Parathyroid adenoma (tissue), 2 donors: ENCODE data around the gene LIN7A.

Experiments used
- H2AFZ ChIP-seq: fragments of 300-600 bp; sonication (generic); one replicate; pipeline ENCODE4 v1.7.0; 2017; ENCODE audit warnings: antibody characterized with exemption, mild to moderate bottlenecking
- H3K27ac ChIP-seq: fragments of 300-600 bp; sonication (generic); one replicate; pipeline ENCODE4 v1.7.0; 2017
- H3K27me3 ChIP-seq: fragments of 300-600 bp; sonication (generic); one replicate; pipeline ENCODE4 v1.7.0; 2017; ENCODE audit warnings: low read length; ENCODE audit not compliant: control insufficient read depth, insufficient read depth
- H3K36me3 ChIP-seq: fragments of 300-600 bp; sonication (generic); one replicate; pipeline ENCODE4 v1.7.0; 2017; ENCODE audit warnings: low read length; ENCODE audit not compliant: control insufficient read depth, insufficient read depth
- H3K4me1 ChIP-seq: fragments of 300-600 bp; sonication (generic); one replicate; pipeline ENCODE4 v1.7.0; 2017; ENCODE audit warnings: control low read depth
- H3K4me2 ChIP-seq: fragments of 300-600 bp; sonication (generic); one replicate; pipeline ENCODE4 v1.7.0; 2017; ENCODE audit warnings: low read length
- H3K4me3 ChIP-seq: fragments of 300-600 bp; sonication (generic); one replicate; pipeline ENCODE4 v1.7.0; 2017; ENCODE audit warnings: low read depth, low read length
- H3K79me2 ChIP-seq: fragments of 300-600 bp; sonication (generic); one replicate; pipeline ENCODE4 v1.7.0; 2017; ENCODE audit warnings: control low read depth
- H3K9ac ChIP-seq: fragments of 300-600 bp; sonication (generic); one replicate; pipeline ENCODE4 v1.7.0; 2017; ENCODE audit warnings: mild to moderate bottlenecking
- H3K9me3 ChIP-seq: fragments of 300-600 bp; sonication (generic); one replicate; pipeline ENCODE4 v1.7.0; 2017; ENCODE audit warnings: low read length; ENCODE audit not compliant: control insufficient read depth
- TF ChIP-seq, protein P1 (sequence below): fragments of 300-600 bp; sonication (generic); IDR thresholded peaks from one replicate; pipeline ENCODE4 v1.7.0; 2017; ENCODE audit warnings: antibody characterized with exemption, mild to moderate bottlenecking
- donor health status: primary hyperparathyroidism.

The LIN7A gene

DNA sequence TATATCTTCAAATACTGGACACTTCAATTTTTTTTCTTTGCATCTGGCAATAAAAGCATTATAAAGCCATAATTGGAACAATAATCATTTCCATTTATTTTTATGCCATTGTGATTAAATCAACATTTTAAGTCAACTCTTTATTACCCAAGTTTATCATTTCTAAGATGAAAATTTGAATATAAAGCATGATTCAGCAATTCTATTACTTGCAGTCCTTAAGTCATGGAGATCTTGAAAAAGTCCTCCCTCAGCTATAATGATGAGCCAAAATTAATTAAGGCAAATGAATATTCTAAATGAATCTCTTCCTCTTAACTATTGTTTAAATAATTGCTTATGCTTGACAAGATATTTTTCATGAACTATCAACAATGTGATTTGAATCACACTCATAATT lies 65.7 kb downstream of the LIN7A start:
- no peak overlapping the region for H3K4me3 ChIP-seq
- H3K9me3 ChIP-seq, result no peaks in the 10 kb centered on the region
- H3K27ac ChIP-seq, result no peak overlapping the region
- TF ChIP-seq, protein P1, sequence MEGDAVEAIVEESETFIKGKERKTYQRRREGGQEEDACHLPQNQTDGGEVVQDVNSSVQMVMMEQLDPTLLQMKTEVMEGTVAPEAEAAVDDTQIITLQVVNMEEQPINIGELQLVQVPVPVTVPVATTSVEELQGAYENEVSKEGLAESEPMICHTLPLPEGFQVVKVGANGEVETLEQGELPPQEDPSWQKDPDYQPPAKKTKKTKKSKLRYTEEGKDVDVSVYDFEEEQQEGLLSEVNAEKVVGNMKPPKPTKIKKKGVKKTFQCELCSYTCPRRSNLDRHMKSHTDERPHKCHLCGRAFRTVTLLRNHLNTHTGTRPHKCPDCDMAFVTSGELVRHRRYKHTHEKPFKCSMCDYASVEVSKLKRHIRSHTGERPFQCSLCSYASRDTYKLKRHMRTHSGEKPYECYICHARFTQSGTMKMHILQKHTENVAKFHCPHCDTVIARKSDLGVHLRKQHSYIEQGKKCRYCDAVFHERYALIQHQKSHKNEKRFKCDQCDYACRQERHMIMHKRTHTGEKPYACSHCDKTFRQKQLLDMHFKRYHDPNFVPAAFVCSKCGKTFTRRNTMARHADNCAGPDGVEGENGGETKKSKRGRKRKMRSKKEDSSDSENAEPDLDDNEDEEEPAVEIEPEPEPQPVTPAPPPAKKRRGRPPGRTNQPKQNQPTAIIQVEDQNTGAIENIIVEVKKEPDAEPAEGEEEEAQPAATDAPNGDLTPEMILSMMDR, result no peak
- no peaks in the 10 kb centered on the region for H3K79me2 ChIP-seq
- no peaks in the 10 kb centered on the region for H3K36me3 ChIP-seq
- H2AFZ ChIP-seq, result no peak overlapping the region
- H3K9ac ChIP-seq, result no peak overlapping the region
- no peaks in the 10 kb centered on the region for H3K4me1 ChIP-seq
- no peaks in the 10 kb centered on the region for H3K27me3 ChIP-seq
- no peak overlapping the region for H3K4me2 ChIP-seq

DNA sequence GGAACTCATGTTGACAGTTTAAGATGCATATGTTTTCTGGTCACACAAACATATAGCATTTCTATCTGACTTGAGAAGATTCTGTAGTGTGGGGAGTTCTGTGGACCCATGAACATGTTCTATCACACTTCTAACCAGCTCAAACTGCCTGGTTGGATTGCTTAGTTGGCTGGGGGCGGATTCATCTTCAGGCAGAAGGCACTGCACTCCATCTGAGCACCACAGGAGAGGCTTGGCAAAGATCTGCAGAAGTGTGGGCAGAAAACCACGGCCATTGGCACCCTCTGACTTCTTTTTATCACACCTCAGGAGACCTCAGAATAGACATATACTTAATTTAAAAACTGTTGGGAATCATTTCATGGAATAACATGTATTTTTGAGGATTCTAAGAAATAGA lies 68.5 kb downstream of the LIN7A start:
- TF ChIP-seq, protein P1, result no peak
- no peak overlapping the region for H3K4me2 ChIP-seq

DNA sequence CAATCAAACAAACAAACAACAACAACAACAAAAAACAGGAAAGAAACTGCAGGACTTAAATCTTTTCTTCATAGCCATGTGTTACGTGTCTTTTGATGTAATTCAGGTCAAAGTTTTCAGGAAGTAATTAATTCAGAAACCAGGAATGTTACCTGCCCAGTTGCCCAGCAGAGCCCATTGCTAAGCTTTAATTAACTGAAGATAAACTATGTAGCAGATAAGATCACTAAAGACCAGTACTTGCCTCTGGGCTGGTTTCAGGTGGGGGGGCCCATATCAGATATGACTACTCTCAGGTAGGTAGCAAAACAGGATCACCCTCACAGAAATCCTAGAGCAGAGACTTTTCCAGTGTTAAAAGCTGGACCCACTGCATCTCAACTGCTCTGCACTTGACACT lies 69.2 kb downstream of the LIN7A start:
- Histone ChIP-seq H3K9ac (no peak overlapping the region), H3K4me2 (no peak overlapping the region), H3K4me1 (no peaks in the 10 kb centered on the region), H3K36me3 (no peaks in the 10 kb centered on the region), H3K9me3 (no peaks in the 10 kb centered on the region), H3K79me2 (no peaks in the 10 kb centered on the region), H2AFZ (no peak overlapping the region), H3K27ac (no peak overlapping the region), H3K4me3 (no peak overlapping the region), H3K27me3 (no peaks in the 10 kb centered on the region)
- TF ChIP-seq, protein P1, result no peak

More for the DNA sequence above, 68.5 kb downstream of the LIN7A start:
- Histone ChIP-seq H3K27me3 (no peaks in the 10 kb centered on the region), H2AFZ (no peak overlapping the region), H3K36me3 (no peaks in the 10 kb centered on the region), H3K79me2 (no peaks in the 10 kb centered on the region), H3K4me1 (no peaks in the 10 kb centered on the region), H3K9ac (no peak overlapping the region), H3K4me3 (no peak overlapping the region), H3K27ac (no peak overlapping the region), H3K9me3 (no peaks in the 10 kb centered on the region)

DNA sequence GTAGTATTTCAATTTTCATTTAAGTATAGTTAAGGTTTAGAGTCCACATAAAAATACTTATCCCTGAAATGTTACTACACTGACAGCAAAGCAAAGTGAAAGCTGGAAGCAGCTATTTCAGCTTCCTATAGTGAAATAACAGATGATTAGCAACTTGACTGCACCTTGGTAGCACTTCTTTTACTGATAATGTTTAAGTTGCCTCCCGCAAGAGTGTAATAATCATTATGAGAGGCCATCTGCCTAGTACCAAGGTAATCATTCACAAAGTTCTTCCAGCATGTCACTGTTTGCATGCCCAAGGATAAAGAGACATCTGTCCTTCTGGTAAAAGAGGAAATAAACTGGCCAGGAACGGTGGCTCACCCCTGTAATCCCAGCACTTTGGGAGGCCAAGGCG lies 69.8 kb downstream of the LIN7A start:
- H3K27ac ChIP-seq, result no peak overlapping the region
- H3K9me3 ChIP-seq, result no peaks in the 10 kb centered on the region
- no peak overlapping the region for H3K4me3 ChIP-seq
- H3K27me3 ChIP-seq, result no peaks in the 10 kb centered on the region
- H3K36me3 ChIP-seq, result no peaks in the 10 kb centered on the region
- H3K79me2 ChIP-seq, result no peaks in the 10 kb centered on the region
- no peaks in the 10 kb centered on the region for H3K4me1 ChIP-seq
- no peak overlapping the region for H3K9ac ChIP-seq
- TF ChIP-seq, protein P1, result no peak
- no peak overlapping the region for H3K4me2 ChIP-seq
- no peak overlapping the region for H2AFZ ChIP-seq

DNA sequence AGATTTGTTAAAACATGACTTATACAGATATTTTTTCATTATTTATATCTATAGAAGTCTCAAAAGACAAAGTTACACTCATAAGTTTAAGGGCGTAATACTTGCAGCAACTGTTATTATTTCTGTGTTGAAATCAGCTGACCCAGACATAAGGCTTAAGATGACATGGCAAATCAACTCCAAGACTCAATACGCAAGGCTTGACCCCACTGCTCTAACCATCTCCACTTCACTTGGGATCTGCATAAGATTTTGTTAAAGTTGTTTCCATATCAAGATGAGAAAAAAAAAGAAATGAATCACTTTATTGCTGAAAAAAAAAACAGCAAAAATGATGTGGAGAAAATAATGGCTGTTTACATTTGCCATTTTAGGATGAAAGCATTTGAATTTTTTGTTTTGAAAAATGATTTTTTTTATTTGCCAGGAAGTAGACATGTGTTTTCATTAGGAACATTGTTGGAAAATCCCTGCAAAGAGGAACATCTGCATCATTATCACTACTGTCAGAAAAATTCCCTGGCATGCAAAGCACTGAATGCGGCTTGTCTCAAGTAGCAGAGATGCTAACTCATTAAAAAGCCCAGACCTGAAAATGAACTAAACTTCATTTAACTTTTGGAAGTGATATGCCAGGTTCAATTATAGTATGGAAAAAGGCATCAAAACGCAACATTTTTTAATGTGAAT lies 73.5 kb downstream of the LIN7A start:
- no peak overlapping the region for H2AFZ ChIP-seq
- H3K4me3 ChIP-seq, result no peak overlapping the region
- no peaks in the 10 kb centered on the region for H3K79me2 ChIP-seq
- H3K9ac ChIP-seq, result no peak overlapping the region
- no peaks in the 10 kb centered on the region for H3K36me3 ChIP-seq
- no peak overlapping the region for H3K4me2 ChIP-seq
- no peaks in the 10 kb centered on the region for H3K9me3 ChIP-seq
- no peak overlapping the region for H3K27ac ChIP-seq
- TF ChIP-seq, protein P1, result no peak
- H3K27me3 ChIP-seq, result no peaks in the 10 kb centered on the region
- H3K4me1 ChIP-seq, result no peaks in the 10 kb centered on the region
